Lower leg skin (tissue), 4 donors: ENCODE results near the gene CD300LG. TPM values are rescaled to one million over a fixed set of nuclear protein-coding genes. Genes with fewer than 3 reads are reported as not detected.

Experiments used
- DNase-seq, 2 donors: peaks; one replicate each; pipeline ENCODE4 v3.0.0-alpha.2; 2019; ENCODE audit warnings: low spot score in 2 of 2
- H3K4me3 ChIP-seq: fragments of 200-600 bp; sonication (generic); 2 replicates; pipeline ENCODE4 v1.5.1; 2017; ENCODE audit warnings: mild to moderate bottlenecking, low read depth; ENCODE audit not compliant: poor library complexity, severe bottlenecking
- POLR2A ChIP-seq, 2 donors: fragments of 450-650 bp; IDR thresholded peaks; one replicate each; pipeline ENCODE4 v1.6.1; 2016 to 2017; ENCODE audit warnings: antibody characterized with exemption in 2 of 2, mild to moderate bottlenecking in 1 of 2, moderate library complexity in 1 of 2
- WGBS, 2 donors: methylation state at CpG; one replicate each; pipeline ENCODE4 v1.1.5; 2018; 5-methylcytosine and 5-hydroxymethylcytosine counted together
- intact Hi-C: fragments of 100-400 bp; cut with DNase I; formaldehyde crosslinking; loops from one replicate; pipeline ENCODE4 v1.15.0; 2023; ENCODE audit warnings: low total_unique reads
- total RNA-seq, 4 donors: library from RNA; depleted of rRNA; stranded (reverse); fragments of >200 nt; gene quantifications; one replicate each; pipeline ENCODE4 v1.1.0, GENCODE V29; 2016
- TF ChIP-seq, protein P1 (sequence below), 3 donors: fragments of 450-650 bp; IDR thresholded peaks; one replicate each; pipeline ENCODE4 v1.5.1; 2016; ENCODE audit warnings: antibody characterized with exemption in 3 of 3, mild to moderate bottlenecking in 3 of 3, moderate library complexity in 2 of 3

Gene CD300LG
- total RNA-seq, 4 donors from 2014 or later, result 6.2 to 9.7 (median 9.0) TPM

DNA sequence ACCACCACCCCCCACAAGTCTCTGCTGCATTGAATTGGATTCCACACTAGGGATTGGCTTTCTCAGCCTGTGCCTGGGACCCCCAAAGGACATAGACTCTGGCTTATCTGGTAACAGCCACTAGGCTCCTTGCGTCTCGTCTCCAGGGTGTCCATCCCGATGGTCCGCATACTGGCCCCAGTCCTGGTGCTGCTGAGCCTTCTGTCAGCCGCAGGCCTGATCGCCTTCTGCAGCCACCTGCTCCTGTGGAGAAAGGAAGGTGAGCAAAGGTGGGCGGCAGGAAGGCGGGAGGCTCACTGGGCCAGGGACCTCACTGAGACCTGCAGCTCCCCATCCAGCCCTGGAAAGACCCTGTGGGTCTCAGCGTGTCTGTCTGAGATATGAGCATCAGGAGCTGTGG is 8.1 kb downstream of the CD300LG start:
- WGBS, 2 donors, result 83 to 89% methylated on average over 9 of the region's 9 CpGs
- H3K4me3 ChIP-seq, result no peak overlapping the region
- intact Hi-C loops, result no loop called here
- DNase-seq, result no peak
- TF ChIP-seq, protein P1, sequence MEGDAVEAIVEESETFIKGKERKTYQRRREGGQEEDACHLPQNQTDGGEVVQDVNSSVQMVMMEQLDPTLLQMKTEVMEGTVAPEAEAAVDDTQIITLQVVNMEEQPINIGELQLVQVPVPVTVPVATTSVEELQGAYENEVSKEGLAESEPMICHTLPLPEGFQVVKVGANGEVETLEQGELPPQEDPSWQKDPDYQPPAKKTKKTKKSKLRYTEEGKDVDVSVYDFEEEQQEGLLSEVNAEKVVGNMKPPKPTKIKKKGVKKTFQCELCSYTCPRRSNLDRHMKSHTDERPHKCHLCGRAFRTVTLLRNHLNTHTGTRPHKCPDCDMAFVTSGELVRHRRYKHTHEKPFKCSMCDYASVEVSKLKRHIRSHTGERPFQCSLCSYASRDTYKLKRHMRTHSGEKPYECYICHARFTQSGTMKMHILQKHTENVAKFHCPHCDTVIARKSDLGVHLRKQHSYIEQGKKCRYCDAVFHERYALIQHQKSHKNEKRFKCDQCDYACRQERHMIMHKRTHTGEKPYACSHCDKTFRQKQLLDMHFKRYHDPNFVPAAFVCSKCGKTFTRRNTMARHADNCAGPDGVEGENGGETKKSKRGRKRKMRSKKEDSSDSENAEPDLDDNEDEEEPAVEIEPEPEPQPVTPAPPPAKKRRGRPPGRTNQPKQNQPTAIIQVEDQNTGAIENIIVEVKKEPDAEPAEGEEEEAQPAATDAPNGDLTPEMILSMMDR (IDR thresholded peaks at IDR 0.05), result no peak
- no peak for TF ChIP-seq POLR2A (IDR thresholded peaks at IDR 0.05)

- no peak overlapping the region for H3K4me3 ChIP-seq
- WGBS, 2 donors, result 82 to 93% methylated on average over 3 of the region's 3 CpGs
- TF ChIP-seq, protein P1 (IDR thresholded peaks at IDR 0.05), result no peak
- no peak for TF ChIP-seq POLR2A (IDR thresholded peaks at IDR 0.05)
- intact Hi-C loops, result no loop called here
- DNase-seq, result no peak
These were observed 9.2 kb downstream of the CD300LG start for GRCh38 chr17:43856141-43856540.

DNA sequence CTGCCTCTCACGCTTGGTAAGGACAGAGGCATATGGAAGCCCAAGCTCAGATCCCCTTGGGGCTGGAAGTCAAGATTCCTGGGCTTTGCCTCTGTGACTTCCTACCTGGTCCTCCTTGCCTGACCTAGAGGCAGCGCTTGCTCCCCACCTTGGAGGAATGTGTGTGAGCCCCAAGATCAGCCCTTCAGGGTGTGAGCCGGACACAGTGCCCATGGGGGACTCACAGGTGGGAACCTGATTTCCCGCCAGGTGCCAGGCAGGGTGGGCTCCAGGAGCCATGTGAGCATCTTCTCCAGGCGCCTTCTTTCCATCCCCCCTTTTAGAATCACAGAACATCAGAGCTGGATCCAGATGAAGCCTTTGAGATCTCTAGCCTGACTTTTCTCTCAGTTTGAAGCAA is 10.2 kb downstream of the CD300LG start:
- DNase-seq, result no peak
- 90 to 92% methylated on average over 5 of the region's 5 CpGs for WGBS, 2 donors
- H3K4me3 ChIP-seq, result no peak overlapping the region

DNA sequence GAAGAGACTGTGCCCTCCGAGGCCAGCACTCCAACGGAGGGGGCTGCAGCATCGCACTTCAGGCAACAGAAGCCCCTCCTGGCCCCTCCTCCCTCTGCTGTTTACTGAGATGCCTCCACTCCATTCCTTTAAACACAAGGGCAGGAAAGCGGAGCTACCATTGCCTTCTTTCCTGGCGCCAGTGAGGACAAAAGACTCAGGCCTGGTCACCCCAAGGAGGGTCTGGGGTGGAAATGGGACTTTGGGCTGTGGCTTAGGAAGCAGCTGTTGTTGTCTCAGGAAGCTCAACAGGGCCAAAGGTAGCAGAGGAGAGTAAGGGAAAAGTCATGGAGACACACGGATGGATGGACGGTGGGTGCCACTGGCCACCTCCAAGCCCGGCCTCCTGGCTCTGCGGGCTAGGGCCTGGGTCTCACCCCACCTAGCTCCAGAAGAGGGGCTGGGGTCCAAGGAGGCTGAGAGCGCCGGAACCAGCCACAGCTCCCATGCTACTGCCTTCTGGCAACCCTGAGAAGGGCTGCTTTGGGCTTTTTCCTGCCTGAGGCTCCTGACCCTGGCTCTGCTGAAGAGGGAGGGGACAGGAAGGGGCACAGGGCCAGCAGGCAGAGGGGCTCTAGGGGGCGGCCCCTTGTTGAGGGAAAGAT is 11.1 kb downstream of the CD300LG start:
- H3K4me3 ChIP-seq, result no peak overlapping the region
- intact Hi-C loops, result no loop called here
- no peak for DNase-seq
- WGBS, 2 donors, result 62 to 71% methylated on average over 12 of the region's 12 CpGs
- TF ChIP-seq, protein P1 (IDR thresholded peaks at IDR 0.05), result no peak
- TF ChIP-seq POLR2A (IDR thresholded peaks at IDR 0.05), result no peak

More for the DNA sequence above, 10.2 kb downstream of the CD300LG start:
- TF ChIP-seq POLR2A (IDR thresholded peaks at IDR 0.05), result no peak
- TF ChIP-seq, protein P1 (IDR thresholded peaks at IDR 0.05), result no peak
- intact Hi-C loops, result no loop called here

DNA sequence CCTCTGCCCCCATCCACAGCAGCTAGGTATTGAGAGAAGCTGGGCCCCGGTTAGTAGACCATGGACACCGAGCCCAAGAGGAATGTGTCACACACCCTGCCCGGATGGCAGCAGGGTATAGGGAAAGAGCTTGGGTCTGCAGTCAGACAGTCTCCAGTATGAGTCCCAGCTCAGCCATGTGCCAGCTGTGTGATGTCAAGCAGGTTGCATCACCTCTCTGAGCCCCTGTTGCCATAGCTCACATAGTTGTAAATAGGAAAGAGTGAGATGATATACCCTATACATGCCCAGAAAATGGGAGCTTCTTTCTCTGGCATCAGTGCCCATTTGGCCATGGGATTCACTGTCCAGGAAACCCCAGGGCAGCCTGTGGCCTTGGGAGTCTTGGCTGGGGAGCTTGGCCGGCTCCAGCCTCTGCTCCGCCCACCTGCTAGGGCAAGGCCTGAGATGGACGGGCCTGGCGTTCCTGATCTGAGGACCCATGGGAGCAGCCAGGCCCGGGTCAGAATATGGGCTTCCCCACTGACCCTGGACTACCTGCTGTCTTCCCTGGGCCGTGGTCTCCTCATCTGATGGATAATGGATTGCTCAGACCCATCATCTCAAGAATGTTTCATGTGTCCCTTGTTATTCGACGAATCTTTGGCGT is 13.2 kb downstream of the CD300LG start:
- no peak overlapping the region for H3K4me3 ChIP-seq
- TF ChIP-seq, protein P1 (IDR thresholded peaks at IDR 0.05), result no peak
- TF ChIP-seq POLR2A (IDR thresholded peaks at IDR 0.05), result no peak
- intact Hi-C loops, result no loop called here
- peak in 1 of 2 donors; percentile 46 for DNase-seq
- WGBS, 2 donors, result 77 to 93% methylated on average over 11 to 12 of the region's 12 CpGs
